DOHH2 (cell line): ENCODE data around the gene TANGO2.

Source experiments
- H3F3A ChIP-seq: fragments of 200-600 bp; sonication (generic), shearing (Covaris generic); 2 replicates; pipeline ENCODE4 v1.6.0; 2016; ENCODE audit warnings: antibody characterized with exemption, mild to moderate bottlenecking; ENCODE audit not compliant: control insufficient read depth, insufficient read depth
- H3K27ac ChIP-seq: fragments of 200-600 bp; sonication (generic); 2 replicates; pipeline ENCODE4 v1.5.1; 2014; ENCODE audit warnings: low read depth, mild to moderate bottlenecking, low read length, moderate library complexity
- H3K27me3 ChIP-seq: fragments of 200-600 bp; sonication (generic); 2 replicates; pipeline ENCODE4 v1.6.1; 2014; ENCODE audit warnings: mild to moderate bottlenecking, low read length, mixed read lengths; ENCODE audit not compliant: control insufficient read depth
- H3K36me3 ChIP-seq: fragments of 200-600 bp; sonication (generic); 2 replicates; pipeline ENCODE4 v1.6.1; 2014; ENCODE audit warnings: mild to moderate bottlenecking, low read length, moderate library complexity, mixed read lengths; ENCODE audit not compliant: control insufficient read depth
- H3K4me1 ChIP-seq: fragments of 200-600 bp; sonication (generic); 2 replicates; pipeline ENCODE4 v1.6.1; 2014; ENCODE audit warnings: mild to moderate bottlenecking, low read length, mixed read lengths; ENCODE audit not compliant: control insufficient read depth
- H3K4me2 ChIP-seq: fragments of 200-600 bp; sonication (generic); 2 replicates; pipeline ENCODE4 v1.6.0; 2014; ENCODE audit warnings: mild to moderate bottlenecking, low read length, moderate library complexity
- H3K4me3 ChIP-seq: fragments of 200-600 bp; sonication (generic); 2 replicates; pipeline ENCODE4 v1.5.1; 2014; ENCODE audit warnings: mild to moderate bottlenecking, low read length, mixed read lengths
- H3K79me2 ChIP-seq: fragments of 200-600 bp; sonication (generic); 2 replicates; pipeline ENCODE4 v1.6.1; 2014; ENCODE audit warnings: mild to moderate bottlenecking, low read length, mixed read lengths; ENCODE audit not compliant: control insufficient read depth
- H3K9me2 ChIP-seq: fragments of 200-600 bp; sonication (generic); replicated peaks from 2 replicates; pipeline ENCODE4 v1.6.1; 2014; ENCODE audit warnings: mild to moderate bottlenecking, low read length, mixed read lengths; ENCODE audit not compliant: control insufficient read depth
- H3K9me3 ChIP-seq: fragments of 200-600 bp; sonication (generic); 2 replicates; pipeline ENCODE4 v1.6.1; 2014; ENCODE audit warnings: antibody characterized with exemption, low read length, mixed read lengths; ENCODE audit not compliant: control insufficient read depth, insufficient read depth
- H4K20me1 ChIP-seq: fragments of 200-600 bp; sonication (generic); 2 replicates; pipeline ENCODE4 v1.6.0; 2014; ENCODE audit warnings: low read depth, mild to moderate bottlenecking, antibody characterized with exemption, low read length, moderate library complexity; ENCODE audit not compliant: control insufficient read depth, insufficient read depth
- CTCF ChIP-seq: fragments of 200-600 bp; sonication (generic); IDR thresholded peaks from one replicate; pipeline ENCODE4 v1.5.1; 2014; ENCODE audit warnings: antibody characterized with exemption, mild to moderate bottlenecking, low read depth, low read length; ENCODE audit not compliant: poor library complexity, severe bottlenecking
- EZH2phosphoT487 ChIP-seq: fragments of 200-600 bp; sonication (generic); IDR thresholded peaks from 2 replicates; pipeline ENCODE4 v1.6.1; 2017; ENCODE audit warnings: borderline replicate concordance, mild to moderate bottlenecking, antibody characterized with exemption, low read length, moderate library complexity, mixed read lengths

TANGO2 gene

GRCh38 chr22:20028855-20029549 is 8.1 kb downstream of the TANGO2 start:
- H3K79me2 ChIP-seq: peaks cover 53% of the 10 kb centered on the region
- H3F3A ChIP-seq: no peaks in the 10 kb centered on the region
- peaks cover 8% of the 10 kb centered on the region; the same call in 1 of the 2 replicates for H3K36me3 ChIP-seq
- H3K27me3 ChIP-seq: no peaks in the 10 kb centered on the region
- H3K9me2 ChIP-seq: no peaks in the 10 kb centered on the region
- no peak for TF ChIP-seq CTCF
- no peak for TF ChIP-seq EZH2phosphoT487
- peaks cover 31% of the 10 kb centered on the region for H3K4me1 ChIP-seq
- no peak overlapping the region for H3K27ac ChIP-seq
- no peak overlapping the region for H3K4me3 ChIP-seq
- no peak overlapping the region for H3K4me2 ChIP-seq
- peaks cover 11% of the 10 kb centered on the region; the same call in 1 of the 2 replicates for H4K20me1 ChIP-seq
- no peaks in the 10 kb centered on the region for H3K9me3 ChIP-seq

GRCh38 chr22:20029550-20030225 is 8.8 kb downstream of the TANGO2 start:
- Histone ChIP-seq H3K79me2 (peaks cover 48% of the 10 kb centered on the region), H3K27me3 (no peaks in the 10 kb centered on the region), H3F3A (peaks cover 4% of the 10 kb centered on the region; the same call in 1 of the 2 replicates), H3K4me3 (no peak overlapping the region), H3K9me2 (no peaks in the 10 kb centered on the region), H3K9me3 (peaks cover 5% of the 10 kb centered on the region; the same call in 1 of the 2 replicates), H4K20me1 (peaks cover 5% of the 10 kb centered on the region; the same call in 1 of the 2 replicates), H3K4me1 (peaks cover 38% of the 10 kb centered on the region), H3K27ac (no peak overlapping the region), H3K4me2 (no peak overlapping the region), H3K36me3 (peaks cover 9% of the 10 kb centered on the region)
- no peak for TF ChIP-seq CTCF
- no peak for TF ChIP-seq EZH2phosphoT487

- no peaks in the 10 kb centered on the region for H3K27me3 ChIP-seq
- H3F3A ChIP-seq: peaks cover 8% of the 10 kb centered on the region; the same call in 1 of the 2 replicates
- H3K9me3 ChIP-seq: peaks cover 8% of the 10 kb centered on the region; the same call in 1 of the 2 replicates
- H3K9me2 ChIP-seq: no peaks in the 10 kb centered on the region
- TF ChIP-seq EZH2phosphoT487: no peak
- no peak for TF ChIP-seq CTCF
- peaks cover 20% of the 10 kb centered on the region for H3K36me3 ChIP-seq
- peak overlapping the region; percentile 42 for H3K4me3 ChIP-seq
- peak overlapping the region; percentile 92 for H3K27ac ChIP-seq
- no peaks in the 10 kb centered on the region for H4K20me1 ChIP-seq
- peaks cover 60% of the 10 kb centered on the region for H3K4me1 ChIP-seq
- H3K79me2 ChIP-seq: peaks cover 60% of the 10 kb centered on the region
- peak overlapping the region; percentile 65 for H3K4me2 ChIP-seq
Measured at GRCh38 chr22:20031732-20032406, 11.0 kb downstream of the TANGO2 start.
